ENCODE measurements around the gene ATP6V0B.

- TF ChIP-seq, protein P1, sequence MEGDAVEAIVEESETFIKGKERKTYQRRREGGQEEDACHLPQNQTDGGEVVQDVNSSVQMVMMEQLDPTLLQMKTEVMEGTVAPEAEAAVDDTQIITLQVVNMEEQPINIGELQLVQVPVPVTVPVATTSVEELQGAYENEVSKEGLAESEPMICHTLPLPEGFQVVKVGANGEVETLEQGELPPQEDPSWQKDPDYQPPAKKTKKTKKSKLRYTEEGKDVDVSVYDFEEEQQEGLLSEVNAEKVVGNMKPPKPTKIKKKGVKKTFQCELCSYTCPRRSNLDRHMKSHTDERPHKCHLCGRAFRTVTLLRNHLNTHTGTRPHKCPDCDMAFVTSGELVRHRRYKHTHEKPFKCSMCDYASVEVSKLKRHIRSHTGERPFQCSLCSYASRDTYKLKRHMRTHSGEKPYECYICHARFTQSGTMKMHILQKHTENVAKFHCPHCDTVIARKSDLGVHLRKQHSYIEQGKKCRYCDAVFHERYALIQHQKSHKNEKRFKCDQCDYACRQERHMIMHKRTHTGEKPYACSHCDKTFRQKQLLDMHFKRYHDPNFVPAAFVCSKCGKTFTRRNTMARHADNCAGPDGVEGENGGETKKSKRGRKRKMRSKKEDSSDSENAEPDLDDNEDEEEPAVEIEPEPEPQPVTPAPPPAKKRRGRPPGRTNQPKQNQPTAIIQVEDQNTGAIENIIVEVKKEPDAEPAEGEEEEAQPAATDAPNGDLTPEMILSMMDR (IDR thresholded peaks at IDR 0.05), result no peak
- TF ChIP-seq EZH2 (IDR thresholded peaks at IDR 0.05; ENCODE audit: borderline replicate concordance, insufficient read depth, low read depth, low read length, poor library complexity, severe bottlenecking), result no peak
These were observed 3.8 kb upstream of the ATP6V0B start for GRCh38 chr1:43970911-43971310.

Data from B cell (primary cell).